ENCODE results near the gene WSB1.

- TF ChIP-seq CTCF (IDR thresholded peaks at IDR 0.05), result no peak
- no peak for TF ChIP-seq POLR2A (IDR thresholded peaks at IDR 0.05)
Observed at GRCh38 chr17:27247958-27248342, 46.0 kb upstream of the WSB1 start.

All from lower leg skin (tissue), 3 donors.